HFFc6 (cell line): ENCODE data around the gene FFAR2. TPM values are rescaled to one million over a fixed set of nuclear protein-coding genes. Genes with fewer than 3 reads are reported as not detected.

Source experiments
- DNase-seq: peaks from one replicate; pipeline ENCODE4 v3.0.0-alpha.2; 2018
- H3K27ac Mint-ChIP-seq: 2 replicates; pipeline ENCODE4 v1.8.0; 2020; ENCODE audit warnings: mild to moderate bottlenecking, mixed read lengths
- H3K27me3 Mint-ChIP-seq: 2 replicates; pipeline ENCODE4 v1.8.0; 2021; ENCODE audit warnings: mild to moderate bottlenecking, moderate library complexity, mixed read lengths; ENCODE audit not compliant: insufficient read depth
- H3K36me3 Mint-ChIP-seq: 2 replicates; pipeline ENCODE4 v1.8.0; 2021; ENCODE audit warnings: low read depth, mixed read lengths
- H3K4me1 Mint-ChIP-seq: 2 replicates; pipeline ENCODE4 v1.8.0; 2020; ENCODE audit warnings: low read depth, mixed read lengths
- H3K4me3 Mint-ChIP-seq: 2 replicates; pipeline ENCODE4 v1.8.0; 2020; ENCODE audit warnings: mild to moderate bottlenecking, moderate library complexity, mixed read lengths
- H3K9me3 Mint-ChIP-seq: 2 replicates; pipeline ENCODE4 v1.8.0; 2020; ENCODE audit warnings: mild to moderate bottlenecking, mixed read lengths
- CTCF ChIP-seq: fragments of 200-600 bp; sonication (generic); IDR thresholded peaks from 2 replicates; pipeline ENCODE4 v1.5.0; 2021; ENCODE audit warnings: antibody characterized with exemption, mild to moderate bottlenecking
- total RNA-seq, 6 experiments: library from RNA; stranded (reverse); fragmentation: NEBNext Ultra II Directional; extraction: Animal tissue kit (Norgen Biotek cat#: 25700); gene quantifications; 2 replicates in 1 of 6; 3 replicates in 5 of 6; pipeline ENCODE4 v1.2.3, GENCODE V29; 2021

The FFAR2 gene
- total RNA-seq, 6 experiments from 2014 or later = not detected

GRCh38 chr19:35429698-35430408, 18.2 kb upstream of the FFAR2 start:
- H3K9me3 Mint-ChIP-seq = no peaks in the 10 kb centered on the region
- no peak for DNase-seq
- no peak overlapping the region for H3K4me3 Mint-ChIP-seq
- H3K4me1 Mint-ChIP-seq = no peaks in the 10 kb centered on the region
- no peak overlapping the region for H3K27ac Mint-ChIP-seq
- no peak for TF ChIP-seq CTCF
- H3K36me3 Mint-ChIP-seq = no peaks in the 10 kb centered on the region
- H3K27me3 Mint-ChIP-seq = peaks cover 36% of the 10 kb centered on the region

- Mint-ChIP-seq H3K4me1 (no peaks in the 10 kb centered on the region), H3K36me3 (no peaks in the 10 kb centered on the region), H3K27me3 (peaks cover 33% of the 10 kb centered on the region), H3K27ac (no peak overlapping the region), H3K9me3 (no peaks in the 10 kb centered on the region), H3K4me3 (no peak overlapping the region)
- DNase-seq = no peak
- no peak for TF ChIP-seq CTCF
Observed at GRCh38 chr19:35430409-35431144, 17.5 kb upstream of the FFAR2 start.

- Mint-ChIP-seq H3K36me3 (no peaks in the 10 kb centered on the region), H3K27me3 (peaks cover 31% of the 10 kb centered on the region), H3K27ac (no peak overlapping the region), H3K4me1 (peaks cover 4% of the 10 kb centered on the region), H3K9me3 (no peaks in the 10 kb centered on the region), H3K4me3 (no peak overlapping the region; the same call in 1 of the 2 replicates)
- DNase-seq = no peak
- TF ChIP-seq CTCF = no peak
Observed at GRCh38 chr19:35431145-35431807, 16.8 kb upstream of the FFAR2 start.

- DNase-seq = no peak
- H3K9me3 Mint-ChIP-seq = no peaks in the 10 kb centered on the region
- peaks cover 10% of the 10 kb centered on the region for H3K4me1 Mint-ChIP-seq
- no peak for TF ChIP-seq CTCF
- H3K36me3 Mint-ChIP-seq = no peaks in the 10 kb centered on the region
- no peak overlapping the region for H3K4me3 Mint-ChIP-seq
- no peak overlapping the region for H3K27ac Mint-ChIP-seq
- peaks cover 42% of the 10 kb centered on the region for H3K27me3 Mint-ChIP-seq
Observed at GRCh38 chr19:35432911-35433310, 15.1 kb upstream of the FFAR2 start.

- Mint-ChIP-seq H3K9me3 (no peaks in the 10 kb centered on the region), H3K4me1 (peaks cover 10% of the 10 kb centered on the region), H3K27me3 (peaks cover 43% of the 10 kb centered on the region), H3K4me3 (no peak overlapping the region), H3K36me3 (no peaks in the 10 kb centered on the region), H3K27ac (no peak overlapping the region)
- TF ChIP-seq CTCF = no peak
- no peak for DNase-seq
Observed at GRCh38 chr19:35433448-35433847, 14.6 kb upstream of the FFAR2 start.
